WTC11 (cell line): ENCODE data around the gene XRN1.

Source experiments
- ATF3 ChIP-seq: sonication (generic); formaldehyde crosslinking; conservative IDR thresholded peaks from 2 replicates; pipeline ENCODE4 v1.8.1; 2022; ENCODE audit warnings: mild to moderate bottlenecking, missing genetic modification reagents
- CTCF ChIP-seq: fragments of 200-600 bp; IDR thresholded peaks from 2 replicates; pipeline ENCODE4 v1.8.0; 2022; ENCODE audit warnings: antibody characterized with exemption
- EMX1 ChIP-seq: fragments of 250-450 bp; sonication (Bioruptor Pico); IDR thresholded peaks from 2 replicates; pipeline ENCODE4 v1.8.0; 2021; ENCODE audit warnings: mild to moderate bottlenecking
- IRF1 ChIP-seq: sonication (generic); formaldehyde crosslinking; IDR thresholded peaks from 2 replicates; pipeline ENCODE4 v1.8.0; 2023; ENCODE audit warnings: missing genetic modification reagents
- SMAD3 ChIP-seq: sonication (generic); formaldehyde crosslinking; IDR thresholded peaks from 2 replicates; pipeline ENCODE4 v1.8.0; 2022; ENCODE audit warnings: missing genetic modification reagents, mild to moderate bottlenecking, borderline replicate concordance
- SP1 ChIP-seq: sonication (generic); formaldehyde crosslinking; conservative IDR thresholded peaks from 2 replicates; pipeline ENCODE4 v1.8.1; 2022; ENCODE audit warnings: missing genetic modification reagents
- TEAD4 ChIP-seq: sonication (generic); formaldehyde crosslinking; IDR thresholded peaks from 2 replicates; pipeline ENCODE4 v1.8.0; 2022; ENCODE audit warnings: mild to moderate bottlenecking, missing genetic modification reagents

GRCh38 chr3:142259359-142259758, 188.5 kb downstream of the XRN1 start:
- no peak for TF ChIP-seq CTCF
- no peak for TF ChIP-seq SP1 (CRISPR knock-in tag)
- TF ChIP-seq ATF3 (CRISPR knock-in tag): no peak
- no peak for TF ChIP-seq SMAD3 (CRISPR knock-in tag)
- no peak for TF ChIP-seq TEAD4 (CRISPR knock-in tag)
- TF ChIP-seq EMX1 (CRISPR knock-in tag): no peak
- no peak for TF ChIP-seq IRF1 (CRISPR knock-in tag)
